Fibroblast of lung (primary cell): ENCODE measurements around the gene PTGFRN.

ENCODE experiments used
- CTCF ChIP-seq, 2 donors: IDR thresholded peaks in 1 of 2; conservative IDR thresholded peaks in 1 of 2; 1 replicate in 1 of 2; 2 replicates in 1 of 2; pipeline ENCODE4 v1.5.1; 2011 to 2012; ENCODE audit warnings: low read length in 2 of 2, control low read depth in 1 of 2, inconsistent platforms in 1 of 2, low read depth in 1 of 2, mild to moderate bottlenecking in 1 of 2
- EZH2 ChIP-seq: IDR thresholded peaks from 2 replicates; pipeline ENCODE4 v1.5.1; 2012; ENCODE audit warnings: low read length, control low read depth, mild to moderate bottlenecking; ENCODE audit errors: missing control alignments

- TF ChIP-seq CTCF (conservative IDR thresholded peaks at IDR 0.05 in 1 of 2, IDR thresholded peaks at IDR 0.05 in 1 of 2; ENCODE audit: low read depth in 1 of 2, low read length in 2 of 2) = no peak
- no peak for TF ChIP-seq EZH2
Observed at GRCh38 chr1:117013309-117013858, 103.7 kb downstream of the PTGFRN start.
